OCI-LY3 (cell line): Measurements from ENCODE around the gene PROSER3.

Source experiments
- EZH2phosphoT487 ChIP-seq: fragments of 200-600 bp; shearing (Covaris generic); IDR thresholded peaks from 2 replicates; pipeline ENCODE4 v1.6.1; 2018; ENCODE audit warnings: antibody characterized with exemption, mixed run types, low read depth
- TF ChIP-seq, protein P1 (sequence below): fragments of 200-600, 300-600 bp; sonication (generic); IDR thresholded peaks from 2 replicates; pipeline ENCODE4 v1.5.1; 2014; ENCODE audit warnings: antibody characterized with exemption, low read length, low read depth

DNA sequence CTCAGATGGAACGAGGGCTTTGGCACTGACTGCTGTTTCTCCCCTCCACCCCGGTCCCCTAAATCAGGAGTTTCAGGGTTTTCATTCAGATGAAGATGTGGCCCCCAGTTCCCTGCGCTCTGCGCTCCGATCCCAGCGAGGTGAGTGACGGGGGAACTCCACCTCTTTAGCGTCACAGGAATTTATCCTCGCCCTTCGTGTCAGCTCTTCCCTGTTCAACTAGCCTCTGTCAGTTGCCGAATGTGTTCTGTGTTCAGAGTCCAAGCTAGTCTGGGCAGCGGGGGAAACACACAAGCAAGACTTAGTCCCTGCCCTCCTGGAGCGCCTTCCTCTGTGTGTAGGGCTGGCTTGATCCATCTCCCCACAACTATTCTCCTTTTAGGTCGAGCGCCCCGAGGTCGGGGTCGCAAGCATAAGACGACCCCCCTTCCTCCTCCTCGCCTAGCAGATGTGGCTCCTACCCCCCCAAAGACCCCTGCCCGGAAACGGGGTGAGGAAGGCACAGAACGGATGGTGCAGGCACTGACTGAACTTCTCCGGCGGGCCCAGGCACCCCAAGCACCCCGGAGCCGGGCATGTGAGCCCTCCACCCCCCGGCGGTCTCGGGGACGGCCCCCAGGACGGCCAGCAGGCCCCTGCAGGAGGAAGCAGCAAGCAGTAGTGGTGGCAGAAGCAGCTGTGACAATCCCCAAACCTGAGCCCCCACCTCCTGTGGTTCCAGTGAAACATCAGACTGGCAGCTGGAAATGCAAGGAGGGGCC, 38.4 kb upstream of the PROSER3 start:
- TF ChIP-seq EZH2phosphoT487: no peak
- TF ChIP-seq, protein P1, sequence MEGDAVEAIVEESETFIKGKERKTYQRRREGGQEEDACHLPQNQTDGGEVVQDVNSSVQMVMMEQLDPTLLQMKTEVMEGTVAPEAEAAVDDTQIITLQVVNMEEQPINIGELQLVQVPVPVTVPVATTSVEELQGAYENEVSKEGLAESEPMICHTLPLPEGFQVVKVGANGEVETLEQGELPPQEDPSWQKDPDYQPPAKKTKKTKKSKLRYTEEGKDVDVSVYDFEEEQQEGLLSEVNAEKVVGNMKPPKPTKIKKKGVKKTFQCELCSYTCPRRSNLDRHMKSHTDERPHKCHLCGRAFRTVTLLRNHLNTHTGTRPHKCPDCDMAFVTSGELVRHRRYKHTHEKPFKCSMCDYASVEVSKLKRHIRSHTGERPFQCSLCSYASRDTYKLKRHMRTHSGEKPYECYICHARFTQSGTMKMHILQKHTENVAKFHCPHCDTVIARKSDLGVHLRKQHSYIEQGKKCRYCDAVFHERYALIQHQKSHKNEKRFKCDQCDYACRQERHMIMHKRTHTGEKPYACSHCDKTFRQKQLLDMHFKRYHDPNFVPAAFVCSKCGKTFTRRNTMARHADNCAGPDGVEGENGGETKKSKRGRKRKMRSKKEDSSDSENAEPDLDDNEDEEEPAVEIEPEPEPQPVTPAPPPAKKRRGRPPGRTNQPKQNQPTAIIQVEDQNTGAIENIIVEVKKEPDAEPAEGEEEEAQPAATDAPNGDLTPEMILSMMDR: no peak
